ENCODE data around the gene PHF20. TPM values are rescaled to one million over a fixed set of nuclear protein-coding genes. Genes with fewer than 3 reads are reported as not detected.

PHF20 gene
- polyA plus RNA-seq, 1 donor (not counting 4 experiments of a cell fraction or from before 2014, with no cell fraction given), result 31.9 TPM

DNA sequence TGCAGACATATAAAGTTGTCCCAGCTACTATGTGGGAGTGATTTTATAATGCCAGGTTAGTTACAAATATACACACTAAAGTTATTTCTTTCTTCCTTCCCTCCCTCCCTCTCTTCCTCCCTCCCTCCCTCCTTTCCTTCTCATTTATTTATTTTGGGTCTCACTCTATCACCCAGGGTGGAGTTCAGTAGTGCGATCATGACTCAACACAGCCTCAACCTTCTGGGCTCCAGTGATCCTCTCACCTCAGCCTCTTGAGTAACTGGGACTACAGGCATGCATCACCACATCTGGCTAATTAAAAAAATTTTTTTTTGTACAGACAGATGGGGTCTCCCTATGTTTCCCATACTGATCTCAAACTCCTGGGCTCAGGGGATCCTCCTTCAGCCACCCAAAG lies 59.2 kb downstream of the PHF20 start:
- no peak for TF ChIP-seq EZH2 (IDR thresholded peaks at IDR 0.05; ENCODE audit: low read length)
- TF ChIP-seq, protein P1, sequence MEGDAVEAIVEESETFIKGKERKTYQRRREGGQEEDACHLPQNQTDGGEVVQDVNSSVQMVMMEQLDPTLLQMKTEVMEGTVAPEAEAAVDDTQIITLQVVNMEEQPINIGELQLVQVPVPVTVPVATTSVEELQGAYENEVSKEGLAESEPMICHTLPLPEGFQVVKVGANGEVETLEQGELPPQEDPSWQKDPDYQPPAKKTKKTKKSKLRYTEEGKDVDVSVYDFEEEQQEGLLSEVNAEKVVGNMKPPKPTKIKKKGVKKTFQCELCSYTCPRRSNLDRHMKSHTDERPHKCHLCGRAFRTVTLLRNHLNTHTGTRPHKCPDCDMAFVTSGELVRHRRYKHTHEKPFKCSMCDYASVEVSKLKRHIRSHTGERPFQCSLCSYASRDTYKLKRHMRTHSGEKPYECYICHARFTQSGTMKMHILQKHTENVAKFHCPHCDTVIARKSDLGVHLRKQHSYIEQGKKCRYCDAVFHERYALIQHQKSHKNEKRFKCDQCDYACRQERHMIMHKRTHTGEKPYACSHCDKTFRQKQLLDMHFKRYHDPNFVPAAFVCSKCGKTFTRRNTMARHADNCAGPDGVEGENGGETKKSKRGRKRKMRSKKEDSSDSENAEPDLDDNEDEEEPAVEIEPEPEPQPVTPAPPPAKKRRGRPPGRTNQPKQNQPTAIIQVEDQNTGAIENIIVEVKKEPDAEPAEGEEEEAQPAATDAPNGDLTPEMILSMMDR (optimal IDR thresholded peaks at IDR 0.05 in 1 of 3, IDR thresholded peaks at IDR 0.05 in 1 of 3, conservative IDR thresholded peaks at IDR 0.05 in 1 of 3; ENCODE audit: extremely low read depth in 1 of 3, insufficient read depth in 2 of 3, low read length in 3 of 3), result no peak
- Histone ChIP-seq H3K27ac (ENCODE audit: control insufficient read depth, insufficient read depth, low read length) (no peak overlapping the region), H3K27me3 (ENCODE audit: control insufficient read depth, extremely low read depth, insufficient read depth, low read length) (no peaks in the 10 kb centered on the region), H3K79me2 (ENCODE audit: control insufficient read depth, insufficient read depth, low read length) (peaks cover 2% of the 10 kb centered on the region), H3K9ac (ENCODE audit: control insufficient read depth, extremely low read depth, insufficient read depth, low read length) (no peak overlapping the region), H3K36me3 (ENCODE audit: control insufficient read depth in 2 of 2, extremely low read depth in 1 of 2, insufficient read depth in 2 of 2, low read length in 2 of 2) (peaks cover 6 to 8% of the 10 kb centered on the region in 2 experiments), H3K4me3 (ENCODE audit: control insufficient read depth in 2 of 3, extremely low read depth in 1 of 3, insufficient read depth in 2 of 3, low read depth in 1 of 3, low read length in 3 of 3) (no peak overlapping the region), H3K4me2 (ENCODE audit: control insufficient read depth, extremely low read depth, insufficient read depth, low read depth, low read length) (no peak overlapping the region), H3K9me3 (ENCODE audit: control insufficient read depth, low read depth, low read length) (no peaks in the 10 kb centered on the region), H3K9me1 (ENCODE audit: control insufficient read depth, extremely low read depth, insufficient read depth, low read length) (no peaks in the 10 kb centered on the region), H4K20me1 (ENCODE audit: control insufficient read depth, extremely low read depth, insufficient read depth, low read length) (no peaks in the 10 kb centered on the region), H2AFZ (ENCODE audit: control insufficient read depth, low read length) (no peak overlapping the region), H3K4me1 (ENCODE audit: control insufficient read depth, extremely low read depth, insufficient read depth, low read length) (no peaks in the 10 kb centered on the region)
- no peak for DNase-seq (ENCODE audit: low read depth, low spot score)
- no peak for FAIRE-seq
- dilution Hi-C loops (cut with MboI; ENCODE audit: extremely low pct_ligation_motif_present, low sequenced_read_pairs), result no loop called here

DNA sequence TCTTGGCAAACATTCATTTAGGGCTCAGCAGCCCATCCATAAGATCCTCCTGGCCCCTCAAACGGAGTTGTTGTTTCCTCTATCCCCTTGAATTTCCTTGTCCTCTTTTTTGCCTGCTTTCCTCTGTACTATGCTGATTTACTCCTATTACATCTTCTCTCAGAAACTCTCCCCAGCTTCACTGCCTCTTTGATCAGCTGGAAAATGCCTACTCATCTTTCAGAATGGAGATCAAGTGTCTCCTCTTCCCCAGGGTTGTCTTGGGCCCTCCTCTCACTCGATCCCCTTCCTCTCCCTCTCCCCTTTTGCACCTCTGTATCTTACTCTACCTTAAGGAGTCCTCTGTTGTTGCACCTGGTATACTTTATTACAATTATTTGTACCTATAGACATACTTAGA lies 60.2 kb downstream of the PHF20 start:
- dilution Hi-C loops (cut with MboI; ENCODE audit: extremely low pct_ligation_motif_present, low sequenced_read_pairs), result no loop called here
- no peak for FAIRE-seq

More for the DNA sequence above, 60.2 kb downstream of the PHF20 start:
- Histone ChIP-seq H3K36me3 (ENCODE audit: control insufficient read depth in 2 of 2, extremely low read depth in 1 of 2, insufficient read depth in 2 of 2, low read length in 2 of 2) (peaks cover 5 to 6% of the 10 kb centered on the region in 2 experiments), H3K27ac (ENCODE audit: control insufficient read depth, insufficient read depth, low read length) (no peak overlapping the region), H3K9ac (ENCODE audit: control insufficient read depth, extremely low read depth, insufficient read depth, low read length) (no peak overlapping the region), H4K20me1 (ENCODE audit: control insufficient read depth, extremely low read depth, insufficient read depth, low read length) (no peaks in the 10 kb centered on the region), H2AFZ (ENCODE audit: control insufficient read depth, low read length) (no peak overlapping the region), H3K4me1 (ENCODE audit: control insufficient read depth, extremely low read depth, insufficient read depth, low read length) (no peaks in the 10 kb centered on the region), H3K4me2 (ENCODE audit: control insufficient read depth, extremely low read depth, insufficient read depth, low read depth, low read length) (no peak overlapping the region), H3K79me2 (ENCODE audit: control insufficient read depth, insufficient read depth, low read length) (peaks cover 2% of the 10 kb centered on the region), H3K9me1 (ENCODE audit: control insufficient read depth, extremely low read depth, insufficient read depth, low read length) (no peaks in the 10 kb centered on the region), H3K4me3 (ENCODE audit: control insufficient read depth in 2 of 3, extremely low read depth in 1 of 3, insufficient read depth in 2 of 3, low read depth in 1 of 3, low read length in 3 of 3) (no peak overlapping the region), H3K27me3 (ENCODE audit: control insufficient read depth, extremely low read depth, insufficient read depth, low read length) (no peaks in the 10 kb centered on the region), H3K9me3 (ENCODE audit: control insufficient read depth, low read depth, low read length) (no peaks in the 10 kb centered on the region)
- DNase-seq (ENCODE audit: low read depth, low spot score), result no peak
- TF ChIP-seq EZH2 (IDR thresholded peaks at IDR 0.05; ENCODE audit: low read length), result no peak
- TF ChIP-seq, protein P1 (optimal IDR thresholded peaks at IDR 0.05 in 1 of 3, IDR thresholded peaks at IDR 0.05 in 1 of 3, conservative IDR thresholded peaks at IDR 0.05 in 1 of 3; ENCODE audit: extremely low read depth in 1 of 3, insufficient read depth in 2 of 3, low read length in 3 of 3), result no peak
